Mesothelial cell of epicardium (in vitro differentiated cells): ENCODE data around the gene ABL1. TPM values are rescaled to one million over a fixed set of nuclear protein-coding genes. Genes with fewer than 3 reads are reported as not detected.

Experiments
- DNase-seq, 2 experiments: peaks; one replicate each; pipeline ENCODE4 v3.0.0; 2021; ENCODE audit warnings: low spot score in 2 of 2; ENCODE audit not compliant: unreplicated experiment in 2 of 2
- H3K27ac Mint-ChIP-seq: 2 replicates; pipeline ENCODE4 v1.8.0; 2021; ENCODE audit warnings: mixed read lengths
- H3K27me3 Mint-ChIP-seq: 2 replicates; pipeline ENCODE4 v1.8.0; 2021; ENCODE audit warnings: low read depth, mixed read lengths
- H3K36me3 Mint-ChIP-seq: 2 replicates; pipeline ENCODE4 v1.8.0; 2021; ENCODE audit warnings: mixed read lengths
- H3K4me1 Mint-ChIP-seq: 2 replicates; pipeline ENCODE4 v1.8.0; 2021; ENCODE audit warnings: mixed read lengths
- H3K4me3 Mint-ChIP-seq: 2 replicates; pipeline ENCODE4 v1.8.0; 2021; ENCODE audit warnings: mild to moderate bottlenecking, moderate library complexity, mixed read lengths
- H3K9me3 Mint-ChIP-seq: 2 replicates; pipeline ENCODE4 v1.8.0; 2021; ENCODE audit warnings: mixed read lengths
- CTCF ChIP-seq: fragments of 200-600 bp; sonication (generic); IDR thresholded peaks from one replicate; pipeline ENCODE4 v1.5.0; 2021; ENCODE audit warnings: antibody characterized with exemption; ENCODE audit not compliant: unreplicated experiment
- total RNA-seq: library from RNA; stranded (reverse); gene quantifications from 3 replicates; pipeline ENCODE4 v1.2.1, GENCODE V29; 2021

The ABL1 gene
- total RNA-seq, 1 donor from 2014 or later, result 117 TPM

- no peaks in the 10 kb centered on the region for H3K9me3 Mint-ChIP-seq
- no peak for DNase-seq
- no peaks in the 10 kb centered on the region for H3K4me1 Mint-ChIP-seq
- no peaks in the 10 kb centered on the region for H3K36me3 Mint-ChIP-seq
- no peak overlapping the region for H3K4me3 Mint-ChIP-seq
- peaks cover 6% of the 10 kb centered on the region for H3K27me3 Mint-ChIP-seq
- H3K27ac Mint-ChIP-seq, result no peak overlapping the region
- no peak for TF ChIP-seq CTCF
Measured at GRCh38 chr9:130901498-130902203, 66.6 kb downstream of the ABL1 start.

GRCh38 chr9:130902204-130903185 lies 67.4 kb downstream of the ABL1 start:
- Mint-ChIP-seq H3K27ac (no peak overlapping the region), H3K9me3 (no peaks in the 10 kb centered on the region), H3K4me1 (peaks cover 1% of the 10 kb centered on the region), H3K36me3 (no peaks in the 10 kb centered on the region), H3K27me3 (peaks cover 6% of the 10 kb centered on the region), H3K4me3 (no peak overlapping the region)
- DNase-seq, result no peak
- TF ChIP-seq CTCF, result no peak

GRCh38 chr9:130903194-130904069 lies 68.4 kb downstream of the ABL1 start:
- TF ChIP-seq CTCF, result no peak
- H3K4me3 Mint-ChIP-seq, result no peak overlapping the region
- H3K4me1 Mint-ChIP-seq, result peaks cover 7% of the 10 kb centered on the region
- no peaks in the 10 kb centered on the region for H3K9me3 Mint-ChIP-seq
- no peak overlapping the region for H3K27ac Mint-ChIP-seq
- H3K27me3 Mint-ChIP-seq, result peaks cover 6% of the 10 kb centered on the region
- no peak for DNase-seq
- no peaks in the 10 kb centered on the region for H3K36me3 Mint-ChIP-seq

- Mint-ChIP-seq H3K36me3 (no peaks in the 10 kb centered on the region), H3K27me3 (peaks cover 6% of the 10 kb centered on the region), H3K9me3 (no peaks in the 10 kb centered on the region), H3K27ac (no peak overlapping the region), H3K4me3 (no peak overlapping the region), H3K4me1 (peaks cover 8% of the 10 kb centered on the region)
- TF ChIP-seq CTCF, result no peak
- DNase-seq, result no peak
Measured at GRCh38 chr9:130904070-130905044, 69.3 kb downstream of the ABL1 start.
